Measurements from ENCODE around the gene SLC6A3.

DNA sequence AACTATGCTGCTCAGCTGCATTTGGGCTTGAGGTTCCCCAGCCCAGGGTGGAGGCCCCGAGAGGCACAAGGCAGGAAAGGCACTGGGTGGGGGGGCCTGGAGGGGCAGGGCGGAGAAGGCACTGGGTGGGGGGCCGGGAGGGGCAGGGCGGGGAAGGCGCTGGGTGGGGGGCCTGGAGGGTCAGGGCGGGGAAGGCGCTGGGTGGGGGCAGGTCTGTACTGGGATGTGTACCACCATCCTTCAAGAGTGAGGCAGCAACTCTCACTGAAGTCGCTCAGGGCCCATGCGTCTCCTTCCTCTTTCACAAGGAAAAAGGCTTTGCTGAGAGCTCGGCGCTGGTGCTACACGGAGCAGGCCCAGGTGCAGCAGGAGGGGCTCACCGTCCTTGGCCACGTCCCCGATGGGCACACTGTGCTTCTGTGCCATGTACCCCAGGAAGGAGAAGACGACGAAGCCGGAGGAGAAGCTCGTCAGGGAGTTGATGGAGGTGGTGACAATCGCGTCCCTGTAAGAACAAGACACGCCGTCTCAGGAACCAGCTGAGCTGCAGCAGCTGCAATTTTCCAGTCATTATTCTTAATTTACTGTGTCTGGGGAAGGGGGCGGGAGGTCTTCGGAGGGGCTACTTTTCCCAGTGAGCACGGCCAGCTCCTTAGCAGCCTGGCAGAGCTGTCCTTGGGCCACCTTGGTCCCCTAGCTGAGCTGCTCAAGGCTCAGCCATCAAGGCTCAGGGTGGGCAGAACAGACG is 30.8 kb downstream of the SLC6A3 start:
- no peak for TF ChIP-seq REST (IDR thresholded peaks at IDR 0.05; ENCODE audit: insufficient read depth in 1 of 2, low read depth in 2 of 2, low read length in 1 of 2)
- TF ChIP-seq SIN3A (IDR thresholded peaks at IDR 0.05; ENCODE audit: borderline replicate concordance, insufficient read depth, low read depth, low read length) = no peak
- TF ChIP-seq CTCF (IDR thresholded peaks at IDR 0.05) = no peak

All from Panc1 (cell line).